Endothelial cell of umbilical vein (primary cell): ENCODE measurements around the gene MBOAT2. TPM values are rescaled to one million over a fixed set of nuclear protein-coding genes. Genes with fewer than 3 reads are reported as not detected.

Experiments used
- BruUV-seq: library from RNA; stranded (reverse); fragments of 400-500 nt; replicated peaks from 2 replicates; lab custom pipeline; 2021; lab: Mats Ljungman, UMichigan
- CTCF ChIA-PET: fragments of 300-600, 350-600 bp; sonication (Branson Sonifier 250); formaldehyde crosslinking; loops from one replicate; lab custom pipeline; 2021; ENCODE audit warnings: antibody characterized with exemption, inconsistent platforms; lab: Charles Lee
- POLR2A ChIA-PET: fragments of 300-600, 350-600 bp; sonication (Branson Sonifier 250); formaldehyde crosslinking; loops from one replicate; lab custom pipeline; 2021; ENCODE audit warnings: antibody characterized with exemption, inconsistent platforms; lab: Charles Lee
- DNase-seq: peaks from one replicate; pipeline ENCODE4 v3.0.0-alpha.2; 2011; ENCODE audit warnings: low read depth, low spot score
- FAIRE-seq: peaks from 2 replicates; lab custom pipeline; 2011; peaks lifted over from hg19 to GRCh38; lab: Jason Lieb, UNC
- H2AFZ ChIP-seq: 2 replicates; pipeline ENCODE4 v1.6.0; 2012; ENCODE audit warnings: low read depth, low read length, control low read depth, inconsistent platforms
- H3K27ac ChIP-seq: 2 replicates; pipeline ENCODE4 v1.5.1; 2011; ENCODE audit warnings: low read depth, mild to moderate bottlenecking, control low read depth, low read length, moderate library complexity; ENCODE audit not compliant: insufficient read depth
- H3K27me3 ChIP-seq, 2 experiments: 2 replicates each; pipeline versions ENCODE4 v1.6.0 to v1.6.1; 2011; ENCODE audit warnings: low read length in 2 of 2, mixed read lengths in 1 of 2; ENCODE audit not compliant: control insufficient read depth in 2 of 2, insufficient read depth in 2 of 2
- H3K36me3 ChIP-seq, 2 experiments: 2 replicates in 1 of 2; 3 replicates in 1 of 2; pipeline ENCODE4 v1.5.1; 2011; ENCODE audit warnings: low read length in 2 of 2, mild to moderate bottlenecking in 1 of 2, moderate library complexity in 1 of 2; ENCODE audit not compliant: control insufficient read depth in 2 of 2, insufficient read depth in 2 of 2; ENCODE audit errors: extremely low read depth in 1 of 2
- H3K4me1 ChIP-seq: 3 replicates; pipeline ENCODE4 v1.5.1; 2011; ENCODE audit warnings: mild to moderate bottlenecking, low read length; ENCODE audit not compliant: control insufficient read depth, insufficient read depth; ENCODE audit errors: extremely low read depth
- H3K4me2 ChIP-seq: 2 replicates; pipeline ENCODE4 v1.6.1; 2011; ENCODE audit warnings: low read length, control low read depth, mixed read lengths; ENCODE audit not compliant: insufficient read depth
- H3K4me3 ChIP-seq, 3 experiments: fragments of 200-600 bp in 1 of 3; sonication (generic), shearing (Covaris generic) in 1 of 3; replicated peaks in 1 of 3; 2 replicates each; pipeline ENCODE4 v1.5.1; 2011 to 2016; ENCODE audit warnings: control low read depth in 3 of 3, low read length in 3 of 3, mild to moderate bottlenecking in 2 of 3, inconsistent platforms in 1 of 3, low read depth in 1 of 3, moderate library complexity in 1 of 3; ENCODE audit not compliant: insufficient read depth in 1 of 3
- H3K79me2 ChIP-seq: 2 replicates; pipeline ENCODE4 v1.6.0; 2012; ENCODE audit warnings: low read length, inconsistent platforms; ENCODE audit not compliant: control insufficient read depth, insufficient read depth
- H3K9ac ChIP-seq: replicated peaks from 2 replicates; pipeline ENCODE3; 2011; ENCODE audit warnings: low read length, control low read depth; ENCODE audit not compliant: insufficient read depth; ENCODE audit errors: extremely low read depth
- H3K9me1 ChIP-seq: replicated peaks from 3 replicates; pipeline ENCODE4 v1.6.0; 2011; ENCODE audit warnings: mild to moderate bottlenecking, low read length; ENCODE audit not compliant: control insufficient read depth, insufficient read depth; ENCODE audit errors: extremely low read depth
- H3K9me3 ChIP-seq: replicated peaks from 2 replicates; pipeline ENCODE4 v1.5.1; 2012; ENCODE audit warnings: low read length, inconsistent platforms; ENCODE audit not compliant: control insufficient read depth, insufficient read depth
- H4K20me1 ChIP-seq: replicated peaks from 2 replicates; pipeline ENCODE3; 2011; ENCODE audit warnings: mild to moderate bottlenecking, low read length; ENCODE audit not compliant: control insufficient read depth, insufficient read depth; ENCODE audit errors: extremely low read depth
- EZH2 ChIP-seq: IDR thresholded peaks from 2 replicates; pipeline ENCODE4 v1.6.1; 2012; ENCODE audit warnings: borderline replicate concordance, low read depth, mild to moderate bottlenecking, moderate library complexity, low read length, inconsistent platforms; ENCODE audit not compliant: severe bottlenecking
- FOS ChIP-seq: IDR thresholded peaks from 2 replicates; pipeline ENCODE4 v1.6.1; 2011; ENCODE audit warnings: mild to moderate bottlenecking, low read length, moderate library complexity, borderline replicate concordance; ENCODE audit not compliant: insufficient read depth
- GATA2 ChIP-seq: IDR thresholded peaks from 2 replicates; pipeline ENCODE4 v1.7.0; 2011; ENCODE audit warnings: low read depth, mild to moderate bottlenecking, moderate library complexity, mixed read lengths, low read length; ENCODE audit not compliant: insufficient read length, insufficient read depth
- JUN ChIP-seq: IDR thresholded peaks from 2 replicates; pipeline ENCODE4 v1.6.1; 2011; ENCODE audit warnings: borderline replicate concordance, low read depth; ENCODE audit not compliant: insufficient read length, insufficient read depth
- MYC ChIP-seq: IDR thresholded peaks from one replicate; pipeline ENCODE4 v1.6.1; 2011; ENCODE audit warnings: mild to moderate bottlenecking, low read depth, low read length
- POLR2A ChIP-seq: IDR thresholded peaks from 2 replicates; pipeline ENCODE4 v1.6.1; 2012; ENCODE audit warnings: low read depth, mild to moderate bottlenecking, control low read depth, low read length
- POLR2AphosphoS5 ChIP-seq: IDR thresholded peaks from 2 replicates; pipeline ENCODE4 v1.6.1; 2012; ENCODE audit warnings: low read depth, mild to moderate bottlenecking, control low read depth, low read length, moderate library complexity; ENCODE audit not compliant: insufficient read depth
- dilution Hi-C: fragments of 300-500 bp; cut with MboI; formaldehyde crosslinking; loops from one replicate; pipeline ENCODE4 v1.15.0; 2019; ENCODE audit warnings: low sequenced_read_pairs; ENCODE audit not compliant: extremely low pct_ligation_motif_present
- intact Hi-C: fragments of 100-400 bp; cut with micrococcal nuclease; formaldehyde crosslinking; loops from one replicate; pipeline ENCODE4 v1.10.0; 2022
- polyA plus RNA-seq, 4 experiments: library from polyadenylated mRNA; depleted of rRNA in 3 of 4; stranded (reverse) in 3 of 4; unstranded in 1 of 4; fragments of >200 nt; gene quantifications; 2 replicates each; pipeline versions ENCODE4 v1.2.1 to v1.2.3, GENCODE V29; 2011 to 2012; ENCODE audit warnings: missing spikeins in 1 of 4
- total RNA-seq: library from RNA; stranded (reverse); gene quantifications from 2 replicates; pipeline ENCODE4 v1.2.3, GENCODE V29; 2021
- TF ChIP-seq, protein P1 (sequence below), 2 donors: IDR thresholded peaks; 1 replicate in 1 of 2; 2 replicates in 1 of 2; pipeline ENCODE4 v1.5.1; 2011; ENCODE audit warnings: low read length in 2 of 2, mild to moderate bottlenecking in 2 of 2, moderate library complexity in 2 of 2, control low read depth in 1 of 2, inconsistent platforms in 1 of 2, low read depth in 1 of 2; ENCODE audit not compliant: insufficient read depth in 1 of 2; ENCODE audit errors: extremely low read depth in 1 of 2
- TF ChIP-seq, protein P2 (sequence below): IDR thresholded peaks from 2 replicates; pipeline ENCODE4 v1.6.1; 2011; ENCODE audit not compliant: insufficient read depth, insufficient read length

Gene MBOAT2
- total and polyA plus RNA-seq, 2 donors (not counting 3 experiments of a cell fraction or from before 2014, with no cell fraction given): 10.9 to 22.1 TPM

DNA sequence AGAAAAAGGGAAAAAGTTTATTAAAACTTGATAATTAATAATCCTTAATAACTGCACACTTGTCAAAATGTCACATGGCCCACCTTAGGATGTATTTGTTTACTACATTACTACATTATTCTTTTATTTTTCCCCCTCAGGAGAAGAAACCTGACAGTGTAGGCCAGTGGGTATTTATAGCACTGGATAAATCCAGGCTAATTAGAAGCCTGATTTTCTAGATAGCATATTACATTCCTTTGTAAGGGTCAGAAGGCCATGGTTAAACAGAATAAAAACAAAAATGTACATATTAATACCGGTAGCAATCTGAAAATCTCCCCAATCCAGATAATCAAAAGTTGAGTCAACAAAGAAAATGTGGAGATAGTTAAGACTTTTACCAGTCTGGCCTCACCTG is 144.6 kb downstream of the MBOAT2 start:
- DNase-seq (no peak), FAIRE-seq (no peak)
- Histone ChIP-seq H3K27me3 (no peaks in the 10 kb centered on the region), H2AFZ (no peak overlapping the region), H3K9me1 (no peaks in the 10 kb centered on the region), H3K9ac (no peak overlapping the region), H3K4me1 (no peaks in the 10 kb centered on the region), H3K36me3 (no peaks in the 10 kb centered on the region), H3K27ac (no peak overlapping the region), H3K4me3 (no peak overlapping the region), H3K4me2 (no peak overlapping the region), H3K9me3 (no peaks in the 10 kb centered on the region), H4K20me1 (no peaks in the 10 kb centered on the region), H3K79me2 (no peaks in the 10 kb centered on the region)
- TF ChIP-seq POLR2A (no peak), EZH2 (no peak), GATA2 (no peak), JUN (no peak), POLR2AphosphoS5 (no peak), MYC (no peak), FOS (no peak)
- TF ChIP-seq, protein P1, sequence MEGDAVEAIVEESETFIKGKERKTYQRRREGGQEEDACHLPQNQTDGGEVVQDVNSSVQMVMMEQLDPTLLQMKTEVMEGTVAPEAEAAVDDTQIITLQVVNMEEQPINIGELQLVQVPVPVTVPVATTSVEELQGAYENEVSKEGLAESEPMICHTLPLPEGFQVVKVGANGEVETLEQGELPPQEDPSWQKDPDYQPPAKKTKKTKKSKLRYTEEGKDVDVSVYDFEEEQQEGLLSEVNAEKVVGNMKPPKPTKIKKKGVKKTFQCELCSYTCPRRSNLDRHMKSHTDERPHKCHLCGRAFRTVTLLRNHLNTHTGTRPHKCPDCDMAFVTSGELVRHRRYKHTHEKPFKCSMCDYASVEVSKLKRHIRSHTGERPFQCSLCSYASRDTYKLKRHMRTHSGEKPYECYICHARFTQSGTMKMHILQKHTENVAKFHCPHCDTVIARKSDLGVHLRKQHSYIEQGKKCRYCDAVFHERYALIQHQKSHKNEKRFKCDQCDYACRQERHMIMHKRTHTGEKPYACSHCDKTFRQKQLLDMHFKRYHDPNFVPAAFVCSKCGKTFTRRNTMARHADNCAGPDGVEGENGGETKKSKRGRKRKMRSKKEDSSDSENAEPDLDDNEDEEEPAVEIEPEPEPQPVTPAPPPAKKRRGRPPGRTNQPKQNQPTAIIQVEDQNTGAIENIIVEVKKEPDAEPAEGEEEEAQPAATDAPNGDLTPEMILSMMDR (IDR thresholded peaks at IDR 0.05; ENCODE audit: extremely low read depth in 1 of 2, insufficient read depth in 1 of 2, low read depth in 1 of 2, low read length in 2 of 2): no peak
- TF ChIP-seq, protein P2, sequence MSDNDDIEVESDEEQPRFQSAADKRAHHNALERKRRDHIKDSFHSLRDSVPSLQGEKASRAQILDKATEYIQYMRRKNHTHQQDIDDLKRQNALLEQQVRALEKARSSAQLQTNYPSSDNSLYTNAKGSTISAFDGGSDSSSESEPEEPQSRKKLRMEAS: no peak
- POLR2A ChIA-PET: no interaction called here
- CTCF ChIA-PET: no interaction called here
- intact Hi-C loops (no loop called here), dilution Hi-C loops (no loop called here)
- BruUV-seq: no TSS peak
